SK-N-SH (cell line): ENCODE results near the gene CDK6. TPM values are rescaled to one million over a fixed set of nuclear protein-coding genes. Genes with fewer than 3 reads are reported as not detected.

Experiments used
- CTCF ChIA-PET: fragments of 300-600, 350-600 bp; formaldehyde crosslinking; extraction: SDS; loops from one replicate; lab custom pipeline; 2021; lab: Yijun Ruan, JAX
- POLR2A ChIA-PET: fragments of 350-600 bp; sonication (Branson Sonifier 250); formaldehyde crosslinking; extraction: SDS; loops from one replicate; lab custom pipeline; 2020; ENCODE audit warnings: antibody characterized with exemption, inconsistent platforms; lab: Yijun Ruan, JAX
- DNase-seq: peaks from one replicate; pipeline ENCODE4 v3.0.0; 2012
- H2AFZ ChIP-seq: fragments of 200-600 bp; sonication (generic); 2 replicates; pipeline ENCODE4 v1.8.1; 2016; ENCODE audit warnings: antibody characterized with exemption, mild to moderate bottlenecking, low read depth
- H3F3A ChIP-seq: fragments of 200-600 bp; sonication (generic); replicated peaks from 2 replicates; pipeline ENCODE3; 2016; ENCODE audit warnings: antibody characterized with exemption, mild to moderate bottlenecking; ENCODE audit not compliant: insufficient read depth
- H3K27ac ChIP-seq, 2 experiments: fragments of 200-500 bp in 1 of 2; fragments of 200-600 bp in 1 of 2; sonication (Bioruptor generic) in 1 of 2; sonication (generic), shearing (Covaris generic) in 1 of 2; 2 replicates each; pipeline versions ENCODE4 v1.5.1 to v1.6.1; 2014 to 2016; ENCODE audit warnings: low read depth in 2 of 2, inconsistent platforms in 1 of 2, low read length in 1 of 2, mild to moderate bottlenecking in 1 of 2, mixed read lengths in 1 of 2
- H3K27me3 ChIP-seq: fragments of 200-600 bp; sonication (generic), shearing (Covaris generic); 2 replicates; pipeline ENCODE4 v1.6.1; 2016; ENCODE audit warnings: mixed run types; ENCODE audit not compliant: insufficient read depth
- H3K36me3 ChIP-seq, 2 experiments: fragments of 200-500 bp in 1 of 2; fragments of 200-600 bp in 1 of 2; sonication (Bioruptor generic) in 1 of 2; sonication (generic) in 1 of 2; replicated peaks in 1 of 2; 2 replicates each; pipeline versions ENCODE3 to v1.5.1; 2014 to 2016; ENCODE audit warnings: low read length in 1 of 2, mild to moderate bottlenecking in 1 of 2; ENCODE audit not compliant: insufficient read depth in 2 of 2, control insufficient read depth in 1 of 2
- H3K4me1 ChIP-seq, 2 experiments: fragments of 200-500 bp in 1 of 2; fragments of 200-600 bp in 1 of 2; sonication (Bioruptor generic) in 1 of 2; sonication (generic), shearing (Covaris generic) in 1 of 2; 2 replicates each; pipeline versions ENCODE4 v1.5.1 to v1.6.1; 2014 to 2016; ENCODE audit warnings: low read depth in 1 of 2, low read length in 1 of 2, mixed run types in 1 of 2; ENCODE audit not compliant: insufficient read depth in 2 of 2, control insufficient read depth in 1 of 2
- H3K4me2 ChIP-seq: fragments of 200-600 bp; sonication (generic), shearing (Covaris generic); 2 replicates; pipeline ENCODE4 v1.6.1; 2017; ENCODE audit warnings: mixed run types
- H3K4me3 ChIP-seq, 2 experiments: fragments of 200-500 bp in 1 of 2; fragments of 200-600 bp in 1 of 2; sonication (Bioruptor generic) in 1 of 2; sonication (generic), shearing (Covaris generic) in 1 of 2; 2 replicates each; pipeline versions ENCODE4 v1.5.1 to v1.8.1; 2014 to 2016; ENCODE audit warnings: low read depth in 2 of 2, inconsistent platforms in 1 of 2, low read length in 1 of 2, mild to moderate bottlenecking in 1 of 2, mixed read lengths in 1 of 2, moderate library complexity in 1 of 2
- H3K79me2 ChIP-seq: fragments of 200-600 bp; sonication (generic); 2 replicates; pipeline ENCODE4 v1.8.1; 2017; ENCODE audit warnings: mild to moderate bottlenecking; ENCODE audit not compliant: insufficient read depth
- H3K9ac ChIP-seq: fragments of 200-600 bp; sonication (generic); 2 replicates; pipeline ENCODE4 v1.6.1; 2017; ENCODE audit warnings: mixed run types
- H3K9me2 ChIP-seq: fragments of 200-600 bp; sonication (generic); 2 replicates; pipeline ENCODE4 v1.6.1; 2017; ENCODE audit warnings: mixed run types
- H3K9me3 ChIP-seq: fragments of 200-600 bp; sonication (generic); 2 replicates; pipeline ENCODE4 v1.6.1; 2017; ENCODE audit warnings: mixed run types, mild to moderate bottlenecking, moderate library complexity
- H4K20me1 ChIP-seq: fragments of 200-600 bp; sonication (generic); 2 replicates; pipeline ENCODE4 v1.6.1; 2017; ENCODE audit warnings: mild to moderate bottlenecking, mixed run types; ENCODE audit not compliant: insufficient read depth
- GABPA ChIP-seq: IDR thresholded peaks from 2 replicates; pipeline ENCODE4 v1.4.0; 2012; ENCODE audit warnings: low read depth, mild to moderate bottlenecking
- IRF3 ChIP-seq: fragments of 150-350 bp; IDR thresholded peaks from 2 replicates; pipeline ENCODE4 v1.6.1; 2016; ENCODE audit warnings: mild to moderate bottlenecking, low read depth, low read length
- MAX ChIP-seq: IDR thresholded peaks from 2 replicates; pipeline ENCODE4 v1.4.0; 2012; ENCODE audit warnings: low read depth
- REST ChIP-seq: IDR thresholded peaks from 2 replicates; pipeline ENCODE4 v1.6.1; 2012; ENCODE audit warnings: mild to moderate bottlenecking, low read depth, low read length, moderate library complexity
- TCF12 ChIP-seq: IDR thresholded peaks from 2 replicates; pipeline ENCODE4 v1.4.0; 2012
- USF1 ChIP-seq: IDR thresholded peaks from 2 replicates; pipeline ENCODE4 v1.4.0; 2012; ENCODE audit warnings: low read depth, borderline replicate concordance
- WGBS: methylation state at CpG from one replicate; pipeline ENCODE4 v1.1.6; 2017; ENCODE audit warnings: low lambda C conversion rate; 5-methylcytosine and 5-hydroxymethylcytosine counted together
- polyA plus RNA-seq, 3 experiments: library from polyadenylated mRNA; depleted of rRNA; stranded (reverse); fragments of >200 nt; gene quantifications; 2 replicates each; pipeline ENCODE4 v1.2.3, GENCODE V29; 2012

The CDK6 gene
- polyA plus RNA-seq, 1 of the 3 experiments (the other 2 are of a cell fraction) = 30.3 TPM

- DNase-seq = no peak
- ChIA-PET POLR2A (no interaction called here), CTCF (no interaction called here)
- Histone ChIP-seq H3K79me2 (peaks cover 97% of the 10 kb centered on the region), H3K4me3 (no peak overlapping the region), H3K27me3 (no peaks in the 10 kb centered on the region), H3K4me2 (no peak overlapping the region), H3F3A (peaks cover 10% of the 10 kb centered on the region), H2AFZ (no peak overlapping the region), H4K20me1 (0 out of 2 replicates have a peak, but pooled peaks cover 3% of the 10 kb centered on the region), H3K36me3 (peaks cover 30 to 47% of the 10 kb centered on the region in 2 experiments), H3K9ac (no peak overlapping the region), H3K9me2 (no peaks in the 10 kb centered on the region), H3K27ac (no peak overlapping the region), H3K4me1 (peaks cover 0 to 6% of the 10 kb centered on the region in 2 experiments; a peak in 2 of 4 replicates), H3K9me3 (no peaks in the 10 kb centered on the region)
- WGBS = 98% methylated on average over 4 of the region's 4 CpGs
- no peak for TF ChIP-seq TCF12
- TF ChIP-seq REST = no peak
Measured at GRCh38 chr7:92658671-92659070, 177.7 kb downstream of the CDK6 start.

GRCh38 chr7:92657391-92657790, 179.0 kb downstream of the CDK6 start:
- Histone ChIP-seq H3K27me3 (no peaks in the 10 kb centered on the region), H3F3A (peaks cover 13% of the 10 kb centered on the region), H4K20me1 (0 out of 2 replicates have a peak, but pooled peaks cover 3% of the 10 kb centered on the region), H3K36me3 (peaks cover 35 to 43% of the 10 kb centered on the region in 2 experiments), H3K27ac (no peak overlapping the region), H3K9ac (no peak overlapping the region)
- ChIA-PET CTCF (interaction anchor here (1.1 to 2.4 kb wide), 2 partner anchors 12 to 37 kb away, joined by 3 to 7 read pairs; no protein-coding TSS in a partner anchor), POLR2A (no interaction called here)
- TF ChIP-seq GABPA (no peak), IRF3 (no peak), USF1 (no peak), MAX (no peak)
- TF ChIP-seq, all 33 proteins: peak for 0
- no peaks in the 10 kb centered on the region for H3K9me2 ChIP-seq
- H3K4me2 ChIP-seq = no peak overlapping the region
- H3K79me2 ChIP-seq = peaks cover 99% of the 10 kb centered on the region
- no peak overlapping the region for H2AFZ ChIP-seq
- 93% methylated on average over 1 of the region's 1 CpG for WGBS
- H3K4me3 ChIP-seq = no peak overlapping the region
- no peak for DNase-seq
- H3K9me3 ChIP-seq = no peaks in the 10 kb centered on the region
- peaks cover 0 to 6% of the 10 kb centered on the region in 2 experiments; a peak in 2 of 4 replicates for H3K4me1 ChIP-seq
